Uterus (tissue), 2 donors: ENCODE measurements around the gene IKZF1.

ENCODE experiments used
- POLR2A ChIP-seq, 2 donors: fragments of 450-650 bp; IDR thresholded peaks; one replicate each; pipeline ENCODE4 v1.6.1; 2016; ENCODE audit warnings: antibody characterized with exemption in 2 of 2, mild to moderate bottlenecking in 1 of 2, moderate library complexity in 1 of 2
- TF ChIP-seq, protein P1 (sequence below), 4 experiments: fragments of 200-600 bp in 2 of 4; fragments of 450-650 bp in 2 of 4; sonication (generic) in 2 of 4; IDR thresholded peaks; one replicate each; pipeline ENCODE4 v1.5.1; 2016 to 2019; ENCODE audit warnings: antibody characterized with exemption in 4 of 4, mild to moderate bottlenecking in 2 of 4, moderate library complexity in 1 of 4

DNA sequence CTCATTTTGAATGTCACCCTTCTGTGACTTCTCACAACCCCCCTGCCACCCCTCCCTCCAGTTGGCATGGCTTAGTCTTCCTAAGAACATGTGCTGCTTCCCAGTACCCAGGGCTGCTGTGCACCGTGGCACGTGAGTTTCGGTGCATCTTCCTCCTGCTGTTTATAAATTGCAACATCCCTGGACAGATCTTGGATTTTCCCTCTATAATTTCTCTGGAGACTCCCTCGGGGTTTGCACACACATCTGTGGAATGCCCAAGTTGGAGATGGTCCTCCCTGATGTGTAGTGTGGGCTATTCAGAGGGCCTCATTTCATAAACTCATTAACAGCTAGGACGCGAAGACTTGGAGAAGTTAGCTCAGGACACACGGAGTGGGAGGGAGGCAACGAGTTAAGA is 52.9 kb downstream of the IKZF1 start:
- TF ChIP-seq POLR2A (IDR thresholded peaks at IDR 0.05) = no peak
- TF ChIP-seq, protein P1, sequence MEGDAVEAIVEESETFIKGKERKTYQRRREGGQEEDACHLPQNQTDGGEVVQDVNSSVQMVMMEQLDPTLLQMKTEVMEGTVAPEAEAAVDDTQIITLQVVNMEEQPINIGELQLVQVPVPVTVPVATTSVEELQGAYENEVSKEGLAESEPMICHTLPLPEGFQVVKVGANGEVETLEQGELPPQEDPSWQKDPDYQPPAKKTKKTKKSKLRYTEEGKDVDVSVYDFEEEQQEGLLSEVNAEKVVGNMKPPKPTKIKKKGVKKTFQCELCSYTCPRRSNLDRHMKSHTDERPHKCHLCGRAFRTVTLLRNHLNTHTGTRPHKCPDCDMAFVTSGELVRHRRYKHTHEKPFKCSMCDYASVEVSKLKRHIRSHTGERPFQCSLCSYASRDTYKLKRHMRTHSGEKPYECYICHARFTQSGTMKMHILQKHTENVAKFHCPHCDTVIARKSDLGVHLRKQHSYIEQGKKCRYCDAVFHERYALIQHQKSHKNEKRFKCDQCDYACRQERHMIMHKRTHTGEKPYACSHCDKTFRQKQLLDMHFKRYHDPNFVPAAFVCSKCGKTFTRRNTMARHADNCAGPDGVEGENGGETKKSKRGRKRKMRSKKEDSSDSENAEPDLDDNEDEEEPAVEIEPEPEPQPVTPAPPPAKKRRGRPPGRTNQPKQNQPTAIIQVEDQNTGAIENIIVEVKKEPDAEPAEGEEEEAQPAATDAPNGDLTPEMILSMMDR (IDR thresholded peaks at IDR 0.05) = no peak
